WERI-Rb-1 (cell line): ENCODE data around the gene ATP6V1C2.

Experiments used
- DNase-seq: peaks from one replicate; pipeline ENCODE4 v3.0.0-alpha.2; 2020
- H3K27ac ChIP-seq: fragments of 250-450 bp; sonication (Bioruptor Pico); 2 replicates; pipeline ENCODE4 v1.5.1; 2020; ENCODE audit warnings: mild to moderate bottlenecking, moderate library complexity
- H3K27me3 ChIP-seq: fragments of 250-450 bp; sonication (Bioruptor Pico); 2 replicates; pipeline ENCODE4 v1.5.1; 2021; ENCODE audit warnings: mild to moderate bottlenecking, low read depth, moderate library complexity; ENCODE audit not compliant: insufficient read depth, severe bottlenecking
- H3K36me3 ChIP-seq: fragments of 250-450 bp; sonication (Bioruptor Pico); 2 replicates; pipeline ENCODE4 v1.5.1; 2020; ENCODE audit warnings: mild to moderate bottlenecking, moderate library complexity
- H3K4me3 ChIP-seq: 2 replicates; pipeline ENCODE4 v1.5.1; 2011; ENCODE audit warnings: low read depth, mild to moderate bottlenecking, control low read depth, low read length
- H3K9me3 ChIP-seq: fragments of 250-450 bp; sonication (Bioruptor Pico); 2 replicates; pipeline ENCODE4 v1.5.1; 2021; ENCODE audit warnings: mild to moderate bottlenecking, moderate library complexity; ENCODE audit not compliant: severe bottlenecking
- TF ChIP-seq, protein P1 (sequence below): IDR thresholded peaks from 2 replicates; pipeline ENCODE4 v1.5.1; 2011; ENCODE audit warnings: low read depth, mild to moderate bottlenecking, control low read depth, inconsistent platforms, low read length

The ATP6V1C2 gene

GRCh38 chr2:10760794-10761504 is 39.5 kb downstream of the ATP6V1C2 start:
- Histone ChIP-seq H3K27me3 (no peaks in the 10 kb centered on the region), H3K27ac (no peak overlapping the region), H3K4me3 (no peak overlapping the region), H3K9me3 (no peaks in the 10 kb centered on the region), H3K36me3 (no peaks in the 10 kb centered on the region)
- no peak for DNase-seq
- TF ChIP-seq, protein P1, sequence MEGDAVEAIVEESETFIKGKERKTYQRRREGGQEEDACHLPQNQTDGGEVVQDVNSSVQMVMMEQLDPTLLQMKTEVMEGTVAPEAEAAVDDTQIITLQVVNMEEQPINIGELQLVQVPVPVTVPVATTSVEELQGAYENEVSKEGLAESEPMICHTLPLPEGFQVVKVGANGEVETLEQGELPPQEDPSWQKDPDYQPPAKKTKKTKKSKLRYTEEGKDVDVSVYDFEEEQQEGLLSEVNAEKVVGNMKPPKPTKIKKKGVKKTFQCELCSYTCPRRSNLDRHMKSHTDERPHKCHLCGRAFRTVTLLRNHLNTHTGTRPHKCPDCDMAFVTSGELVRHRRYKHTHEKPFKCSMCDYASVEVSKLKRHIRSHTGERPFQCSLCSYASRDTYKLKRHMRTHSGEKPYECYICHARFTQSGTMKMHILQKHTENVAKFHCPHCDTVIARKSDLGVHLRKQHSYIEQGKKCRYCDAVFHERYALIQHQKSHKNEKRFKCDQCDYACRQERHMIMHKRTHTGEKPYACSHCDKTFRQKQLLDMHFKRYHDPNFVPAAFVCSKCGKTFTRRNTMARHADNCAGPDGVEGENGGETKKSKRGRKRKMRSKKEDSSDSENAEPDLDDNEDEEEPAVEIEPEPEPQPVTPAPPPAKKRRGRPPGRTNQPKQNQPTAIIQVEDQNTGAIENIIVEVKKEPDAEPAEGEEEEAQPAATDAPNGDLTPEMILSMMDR = no peak

- no peak for DNase-seq
- Histone ChIP-seq H3K36me3 (no peaks in the 10 kb centered on the region), H3K4me3 (no peak overlapping the region), H3K9me3 (no peaks in the 10 kb centered on the region), H3K27me3 (no peaks in the 10 kb centered on the region), H3K27ac (no peak overlapping the region)
- TF ChIP-seq, protein P1 = no peak
Measured at GRCh38 chr2:10761591-10761990, 40.2 kb downstream of the ATP6V1C2 start.

GRCh38 chr2:10762651-10763460 is 41.4 kb downstream of the ATP6V1C2 start:
- no peaks in the 10 kb centered on the region for H3K27me3 ChIP-seq
- no peak for DNase-seq
- no peaks in the 10 kb centered on the region for H3K36me3 ChIP-seq
- no peak overlapping the region for H3K27ac ChIP-seq
- H3K9me3 ChIP-seq = no peaks in the 10 kb centered on the region
- TF ChIP-seq, protein P1 = no peak
- no peak overlapping the region for H3K4me3 ChIP-seq

GRCh38 chr2:10763461-10763800 is 42.0 kb downstream of the ATP6V1C2 start:
- H3K36me3 ChIP-seq = no peaks in the 10 kb centered on the region
- H3K9me3 ChIP-seq = no peaks in the 10 kb centered on the region
- H3K4me3 ChIP-seq = no peak overlapping the region
- no peak for DNase-seq
- H3K27ac ChIP-seq = no peak overlapping the region
- TF ChIP-seq, protein P1 = no peak
- H3K27me3 ChIP-seq = no peaks in the 10 kb centered on the region

DNA sequence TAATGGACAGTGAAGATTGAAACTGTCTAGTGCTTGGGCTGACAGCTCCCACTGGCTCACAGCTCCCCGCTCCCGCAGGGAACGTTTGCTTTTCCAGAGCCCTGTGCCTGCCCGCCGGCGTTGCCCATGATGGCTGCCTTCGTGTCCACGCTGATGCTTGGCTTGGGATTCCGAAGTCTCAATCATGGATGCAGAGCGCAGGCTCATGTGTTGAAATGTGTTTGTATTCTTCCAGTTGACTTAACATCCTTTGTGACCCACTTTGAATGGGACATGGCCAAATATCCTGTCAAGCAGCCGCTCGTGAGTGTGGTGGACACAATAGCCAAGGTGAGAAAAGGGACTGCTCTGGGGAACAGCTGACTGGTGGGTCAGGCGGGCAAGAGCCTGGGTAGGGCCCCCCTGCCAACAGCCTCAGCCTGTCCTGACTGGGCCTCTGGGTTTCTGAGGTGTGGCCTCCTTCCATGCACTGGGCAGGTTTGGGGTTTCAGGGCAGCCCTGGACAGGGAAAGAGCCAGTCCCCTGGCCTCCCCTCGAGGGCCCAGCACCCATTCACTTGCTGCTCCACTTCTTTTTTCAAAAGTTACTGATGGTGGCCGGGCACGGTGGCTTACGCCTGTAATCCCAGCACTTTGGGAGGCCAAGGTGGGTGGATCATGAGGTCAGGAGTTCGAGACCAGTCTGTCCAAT is 42.8 kb downstream of the ATP6V1C2 start:
- no peaks in the 10 kb centered on the region for H3K36me3 ChIP-seq
- DNase-seq = no peak
- TF ChIP-seq, protein P1 = no peak
- no peaks in the 10 kb centered on the region for H3K9me3 ChIP-seq
- H3K27me3 ChIP-seq = no peaks in the 10 kb centered on the region
- no peak overlapping the region for H3K4me3 ChIP-seq
- H3K27ac ChIP-seq = no peak overlapping the region
